Measurements from ENCODE around the gene CDYL2.

The CDYL2 gene

GRCh38 chr16:80666378-80667250 is 137.8 kb downstream of the CDYL2 start:
- Histone ChIP-seq H3K4me1 (ENCODE audit: control insufficient read depth, insufficient read depth, low read length) (peaks cover 2% of the 10 kb centered on the region; the same call in 1 of the 2 replicates), H3K27ac (ENCODE audit: low read length) (no peak overlapping the region), H3K36me3 (ENCODE audit: control insufficient read depth, insufficient read depth, low read length) (no peaks in the 10 kb centered on the region), H3K27me3 (ENCODE audit: control insufficient read depth, insufficient read depth, low read length) (no peaks in the 10 kb centered on the region), H3K4me3 (ENCODE audit: low read length) (no peak overlapping the region), H3K9me3 (ENCODE audit: control insufficient read depth, insufficient read depth, low read length) (no peaks in the 10 kb centered on the region; the same call in 1 of the 2 replicates)
- DNase-seq (ENCODE audit: low read depth, low spot score) = no peak
- WGBS (ENCODE audit: insufficient coverage, insufficient read length) = no CpG with 5 or more reads among the region's 15 CpGs

- Histone ChIP-seq H3K4me1 (ENCODE audit: control insufficient read depth, insufficient read depth, low read length) (peaks cover 2% of the 10 kb centered on the region; the same call in 1 of the 2 replicates), H3K27ac (ENCODE audit: low read length) (no peak overlapping the region), H3K9me3 (ENCODE audit: control insufficient read depth, insufficient read depth, low read length) (no peaks in the 10 kb centered on the region; the same call in 1 of the 2 replicates), H3K27me3 (ENCODE audit: control insufficient read depth, insufficient read depth, low read length) (no peaks in the 10 kb centered on the region), H3K4me3 (ENCODE audit: low read length) (no peak overlapping the region), H3K36me3 (ENCODE audit: control insufficient read depth, insufficient read depth, low read length) (no peaks in the 10 kb centered on the region)
- no CpG with 5 or more reads among the region's 4 CpGs for WGBS (ENCODE audit: insufficient coverage, insufficient read length)
- no peak for DNase-seq (ENCODE audit: low read depth, low spot score)
Measured at GRCh38 chr16:80665356-80665755, 139.0 kb downstream of the CDYL2 start.

GRCh38 chr16:80664786-80665185 is 139.6 kb downstream of the CDYL2 start:
- DNase-seq (ENCODE audit: low read depth, low spot score) = no peak
- no CpG with 5 or more reads among the region's 2 CpGs for WGBS (ENCODE audit: insufficient coverage, insufficient read length)
- peaks cover 2% of the 10 kb centered on the region; the same call in 1 of the 2 replicates for H3K4me1 ChIP-seq (ENCODE audit: control insufficient read depth, insufficient read depth, low read length)

GRCh38 chr16:80664226-80664625 is 140.2 kb downstream of the CDYL2 start:
- Histone ChIP-seq H3K4me1 (ENCODE audit: control insufficient read depth, insufficient read depth, low read length) (peaks cover 2% of the 10 kb centered on the region; the same call in 1 of the 2 replicates), H3K27me3 (ENCODE audit: control insufficient read depth, insufficient read depth, low read length) (no peaks in the 10 kb centered on the region), H3K4me3 (ENCODE audit: low read length) (no peak overlapping the region), H3K9me3 (ENCODE audit: control insufficient read depth, insufficient read depth, low read length) (no peaks in the 10 kb centered on the region; the same call in 1 of the 2 replicates), H3K36me3 (ENCODE audit: control insufficient read depth, insufficient read depth, low read length) (no peaks in the 10 kb centered on the region), H3K27ac (ENCODE audit: low read length) (no peak overlapping the region)
- WGBS (ENCODE audit: insufficient coverage, insufficient read length) = no CpG with 5 or more reads among the region's 10 CpGs
- DNase-seq (ENCODE audit: low read depth, low spot score) = no peak

More at GRCh38 chr16:80664786-80665185, 139.6 kb downstream of the CDYL2 start:
- Histone ChIP-seq H3K27me3 (ENCODE audit: control insufficient read depth, insufficient read depth, low read length) (no peaks in the 10 kb centered on the region), H3K36me3 (ENCODE audit: control insufficient read depth, insufficient read depth, low read length) (no peaks in the 10 kb centered on the region), H3K9me3 (ENCODE audit: control insufficient read depth, insufficient read depth, low read length) (no peaks in the 10 kb centered on the region; the same call in 1 of the 2 replicates), H3K4me3 (ENCODE audit: low read length) (no peak overlapping the region), H3K27ac (ENCODE audit: low read length) (no peak overlapping the region)

- no CpG with 5 or more reads among the region's 1 CpG for WGBS (ENCODE audit: insufficient coverage, insufficient read length)
- Histone ChIP-seq H3K4me1 (ENCODE audit: control insufficient read depth, insufficient read depth, low read length) (peaks cover 2% of the 10 kb centered on the region; the same call in 1 of the 2 replicates), H3K9me3 (ENCODE audit: control insufficient read depth, insufficient read depth, low read length) (no peaks in the 10 kb centered on the region; the same call in 1 of the 2 replicates), H3K27me3 (ENCODE audit: control insufficient read depth, insufficient read depth, low read length) (no peaks in the 10 kb centered on the region), H3K36me3 (ENCODE audit: control insufficient read depth, insufficient read depth, low read length) (no peaks in the 10 kb centered on the region), H3K4me3 (ENCODE audit: low read length) (no peak overlapping the region), H3K27ac (ENCODE audit: low read length) (no peak overlapping the region)
- DNase-seq (ENCODE audit: low read depth, low spot score) = no peak
Measured at GRCh38 chr16:80663078-80663477, 141.3 kb downstream of the CDYL2 start.

- Histone ChIP-seq H3K4me1 (ENCODE audit: control insufficient read depth, insufficient read depth, low read length) (no peaks in the 10 kb centered on the region), H3K9me3 (ENCODE audit: control insufficient read depth, insufficient read depth, low read length) (no peaks in the 10 kb centered on the region), H3K4me3 (ENCODE audit: low read length) (no peak overlapping the region), H3K36me3 (ENCODE audit: control insufficient read depth, insufficient read depth, low read length) (no peaks in the 10 kb centered on the region), H3K27me3 (ENCODE audit: control insufficient read depth, insufficient read depth, low read length) (no peaks in the 10 kb centered on the region), H3K27ac (ENCODE audit: low read length) (no peak overlapping the region)
- 100% methylated on average over 1 of the region's 1 CpG for WGBS (ENCODE audit: insufficient coverage, insufficient read length)
- no peak for DNase-seq (ENCODE audit: low read depth, low spot score)
Measured at GRCh38 chr16:80659865-80660264, 144.5 kb downstream of the CDYL2 start.

- no peaks in the 10 kb centered on the region for H3K4me1 ChIP-seq (ENCODE audit: control insufficient read depth, insufficient read depth, low read length)
- H3K4me3 ChIP-seq (ENCODE audit: low read length) = no peak overlapping the region
- no peak for DNase-seq (ENCODE audit: low read depth, low spot score)
- H3K36me3 ChIP-seq (ENCODE audit: control insufficient read depth, insufficient read depth, low read length) = no peaks in the 10 kb centered on the region
- no peak overlapping the region for H3K27ac ChIP-seq (ENCODE audit: low read length)
- no peaks in the 10 kb centered on the region for H3K27me3 ChIP-seq (ENCODE audit: control insufficient read depth, insufficient read depth, low read length)
- H3K9me3 ChIP-seq (ENCODE audit: control insufficient read depth, insufficient read depth, low read length) = no peaks in the 10 kb centered on the region
- no CpG with 5 or more reads among the region's 8 CpGs for WGBS (ENCODE audit: insufficient coverage, insufficient read length)
Measured at GRCh38 chr16:80656711-80657150, 147.7 kb downstream of the CDYL2 start.

GRCh38 chr16:80656161-80656560 is 148.2 kb downstream of the CDYL2 start:
- H3K4me3 ChIP-seq (ENCODE audit: low read length) = no peak overlapping the region
- H3K9me3 ChIP-seq (ENCODE audit: control insufficient read depth, insufficient read depth, low read length) = no peaks in the 10 kb centered on the region
- H3K27ac ChIP-seq (ENCODE audit: low read length) = no peak overlapping the region
- no peaks in the 10 kb centered on the region for H3K27me3 ChIP-seq (ENCODE audit: control insufficient read depth, insufficient read depth, low read length)
- DNase-seq (ENCODE audit: low read depth, low spot score) = no peak
- no peaks in the 10 kb centered on the region for H3K36me3 ChIP-seq (ENCODE audit: control insufficient read depth, insufficient read depth, low read length)
- no peaks in the 10 kb centered on the region for H3K4me1 ChIP-seq (ENCODE audit: control insufficient read depth, insufficient read depth, low read length)
- no CpG with 5 or more reads among the region's 4 CpGs for WGBS (ENCODE audit: insufficient coverage, insufficient read length)

GRCh38 chr16:80655751-80656150 is 148.6 kb downstream of the CDYL2 start:
- H3K27ac ChIP-seq (ENCODE audit: low read length) = no peak overlapping the region
- no peak for DNase-seq (ENCODE audit: low read depth, low spot score)
- no peak overlapping the region for H3K4me3 ChIP-seq (ENCODE audit: low read length)
- WGBS (ENCODE audit: insufficient coverage, insufficient read length) = no CpG with 5 or more reads among the region's 9 CpGs
- H3K4me1 ChIP-seq (ENCODE audit: control insufficient read depth, insufficient read depth, low read length) = no peaks in the 10 kb centered on the region
- H3K27me3 ChIP-seq (ENCODE audit: control insufficient read depth, insufficient read depth, low read length) = no peaks in the 10 kb centered on the region
- H3K9me3 ChIP-seq (ENCODE audit: control insufficient read depth, insufficient read depth, low read length) = no peaks in the 10 kb centered on the region
- no peaks in the 10 kb centered on the region for H3K36me3 ChIP-seq (ENCODE audit: control insufficient read depth, insufficient read depth, low read length)

GRCh38 chr16:80654094-80654862 is 150.1 kb downstream of the CDYL2 start:
- Histone ChIP-seq H3K4me3 (ENCODE audit: low read length) (no peak overlapping the region), H3K4me1 (ENCODE audit: control insufficient read depth, insufficient read depth, low read length) (no peaks in the 10 kb centered on the region), H3K27me3 (ENCODE audit: control insufficient read depth, insufficient read depth, low read length) (no peaks in the 10 kb centered on the region), H3K9me3 (ENCODE audit: control insufficient read depth, insufficient read depth, low read length) (no peaks in the 10 kb centered on the region), H3K36me3 (ENCODE audit: control insufficient read depth, insufficient read depth, low read length) (no peaks in the 10 kb centered on the region), H3K27ac (ENCODE audit: low read length) (no peak overlapping the region)
- DNase-seq (ENCODE audit: low read depth, low spot score) = no peak
- no CpG with 5 or more reads among the region's 14 CpGs for WGBS (ENCODE audit: insufficient coverage, insufficient read length)
